Measurements from ENCODE around the gene CLEC3B. TPM values are rescaled to one million over a fixed set of nuclear protein-coding genes. Genes with fewer than 3 reads are reported as not detected.
"Not testable (repeated sequence)": the region's sequence is repeated elsewhere in the genome, so short reads cannot be mapped to it uniquely, and the experiment has no call there.

Gene CLEC3B
- total RNA-seq, 4 donors from 2014 or later = 27.4 to 42.3 (median 29.3) TPM

DNA sequence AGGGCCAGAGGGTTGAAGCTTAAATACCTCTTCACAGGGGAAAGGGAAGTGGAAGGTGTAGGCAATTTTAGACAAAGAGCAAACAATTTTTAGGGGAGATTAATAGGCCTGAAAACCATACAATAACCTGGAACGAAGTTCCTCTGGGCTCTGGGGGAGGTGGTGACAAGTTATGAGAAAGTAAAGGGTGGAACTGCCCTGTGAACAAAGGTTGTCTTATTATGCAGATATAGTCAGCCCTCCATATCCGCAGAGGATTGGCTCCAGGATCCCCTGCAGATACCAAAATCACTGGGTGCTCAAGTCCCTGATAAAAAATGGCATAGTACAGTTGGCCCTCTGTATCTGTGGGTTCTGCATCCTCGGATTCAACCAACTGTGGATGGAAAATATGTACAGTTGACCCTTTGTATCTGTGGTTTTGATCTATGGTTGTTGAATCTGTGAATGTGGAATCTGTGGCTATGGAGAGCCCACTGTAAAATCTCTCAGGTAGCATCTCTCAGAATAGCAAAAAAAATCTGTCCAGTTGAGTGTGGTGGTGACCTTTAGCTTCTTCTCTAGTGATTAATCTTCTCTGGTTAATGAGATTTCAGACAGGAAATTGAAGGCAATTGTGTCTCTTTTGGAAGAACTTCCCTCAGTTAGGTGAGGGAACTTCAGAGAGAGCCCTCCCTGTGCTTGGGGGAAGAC lies 40.2 kb downstream of the CLEC3B start:
- H3K27ac ChIP-seq = no peak overlapping the region
- WGBS = 95% methylated on average over 3 of the region's 3 CpGs

DNA sequence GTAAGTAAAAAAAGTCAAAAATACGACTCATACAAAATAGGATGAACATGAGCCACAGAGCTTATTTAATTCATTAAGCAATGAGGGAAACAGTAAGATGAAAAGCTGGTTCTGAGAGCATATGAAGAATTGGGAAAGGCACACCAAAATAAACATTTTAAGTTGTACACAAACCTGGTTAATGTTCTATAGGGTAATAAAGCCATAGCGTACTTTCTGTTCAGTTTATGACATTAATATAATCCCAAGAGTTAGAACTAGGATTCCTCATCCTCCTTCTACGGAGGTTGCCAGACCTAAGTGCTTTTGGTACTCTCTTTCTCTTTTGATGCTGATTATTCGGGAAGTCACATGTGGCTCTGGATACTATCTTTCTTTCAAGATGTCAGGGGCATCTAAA lies 41.4 kb downstream of the CLEC3B start:
- peaks cover 13% of the 10 kb centered on the region for H3K4me1 ChIP-seq
- TF ChIP-seq EP300 (IDR thresholded peaks at IDR 0.05) = no peak
- no peaks in the 10 kb centered on the region for H3K36me3 ChIP-seq
- no peak overlapping the region for H3K4me3 ChIP-seq
- WGBS = 78% methylated on average over 3 of the region's 4 CpGs
- no peaks in the 10 kb centered on the region for H3K27me3 ChIP-seq
- no peaks in the 10 kb centered on the region for H3K9me3 ChIP-seq
- no peak overlapping the region for H3K27ac ChIP-seq
- DNase-seq (ENCODE audit: low spot score in 2 of 2) = no peak

More for the DNA sequence above, 40.2 kb downstream of the CLEC3B start:
- Histone ChIP-seq H3K4me1 (peaks cover 13% of the 10 kb centered on the region), H3K4me3 (no peak overlapping the region), H3K36me3 (no peaks in the 10 kb centered on the region), H3K9me3 (no peaks in the 10 kb centered on the region), H3K27me3 (no peaks in the 10 kb centered on the region)
- DNase-seq (ENCODE audit: low spot score in 2 of 2) = no peak
- no peak for TF ChIP-seq CTCF (IDR thresholded peaks at IDR 0.05)
- no peak for TF ChIP-seq EP300 (IDR thresholded peaks at IDR 0.05)
- no peak for TF ChIP-seq POLR2AphosphoS5 (IDR thresholded peaks at IDR 0.05)
- TF ChIP-seq POLR2A (IDR thresholded peaks at IDR 0.05) = no peak

DNA sequence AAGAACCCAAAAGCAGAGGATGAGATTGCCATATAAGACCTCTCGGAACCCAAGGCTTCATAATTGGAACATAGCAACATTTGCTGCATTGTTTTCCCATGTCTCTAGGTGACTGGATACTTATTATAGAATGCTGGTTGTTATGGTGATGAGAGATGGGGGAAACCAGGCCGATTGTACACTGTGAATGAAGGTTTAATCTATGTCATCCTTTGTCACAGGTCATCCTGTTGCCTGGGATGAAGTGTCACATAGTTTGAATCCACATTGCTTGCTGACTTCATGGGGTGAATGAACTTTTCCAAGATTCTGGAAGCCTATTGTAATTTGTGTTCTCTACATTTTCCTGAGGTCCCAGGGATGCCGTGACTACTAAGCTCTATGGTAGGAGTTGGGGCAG lies 41.8 kb downstream of the CLEC3B start:
- Histone ChIP-seq H3K4me3 (no peak overlapping the region), H3K27me3 (no peaks in the 10 kb centered on the region), H3K36me3 (no peaks in the 10 kb centered on the region), H3K4me1 (peaks cover 13% of the 10 kb centered on the region), H3K9me3 (no peaks in the 10 kb centered on the region), H3K27ac (no peak overlapping the region)
- DNase-seq (ENCODE audit: low spot score in 2 of 2) = no peak
- no peak for TF ChIP-seq POLR2A (IDR thresholded peaks at IDR 0.05)
- no peak for TF ChIP-seq POLR2AphosphoS5 (IDR thresholded peaks at IDR 0.05)
- TF ChIP-seq CTCF (IDR thresholded peaks at IDR 0.05) = no peak
- no peak for TF ChIP-seq EP300 (IDR thresholded peaks at IDR 0.05)
- 87% methylated on average over 3 of the region's 3 CpGs for WGBS

- Histone ChIP-seq H3K27me3 (no peaks in the 10 kb centered on the region), H3K27ac (no peak overlapping the region), H3K36me3 (no peaks in the 10 kb centered on the region), H3K4me1 (no peaks in the 10 kb centered on the region), H3K4me3 (no peak overlapping the region), H3K9me3 (no peaks in the 10 kb centered on the region)
- DNase-seq (ENCODE audit: low spot score in 2 of 2) = no peak
- TF ChIP-seq EP300 (IDR thresholded peaks at IDR 0.05) (no peak), POLR2AphosphoS5 (IDR thresholded peaks at IDR 0.05) (no peak), CTCF (IDR thresholded peaks at IDR 0.05) (no peak), POLR2A (IDR thresholded peaks at IDR 0.05) (no peak)
Measured at GRCh38 chr3:45071075-45071474, 45.0 kb downstream of the CLEC3B start.

DNA sequence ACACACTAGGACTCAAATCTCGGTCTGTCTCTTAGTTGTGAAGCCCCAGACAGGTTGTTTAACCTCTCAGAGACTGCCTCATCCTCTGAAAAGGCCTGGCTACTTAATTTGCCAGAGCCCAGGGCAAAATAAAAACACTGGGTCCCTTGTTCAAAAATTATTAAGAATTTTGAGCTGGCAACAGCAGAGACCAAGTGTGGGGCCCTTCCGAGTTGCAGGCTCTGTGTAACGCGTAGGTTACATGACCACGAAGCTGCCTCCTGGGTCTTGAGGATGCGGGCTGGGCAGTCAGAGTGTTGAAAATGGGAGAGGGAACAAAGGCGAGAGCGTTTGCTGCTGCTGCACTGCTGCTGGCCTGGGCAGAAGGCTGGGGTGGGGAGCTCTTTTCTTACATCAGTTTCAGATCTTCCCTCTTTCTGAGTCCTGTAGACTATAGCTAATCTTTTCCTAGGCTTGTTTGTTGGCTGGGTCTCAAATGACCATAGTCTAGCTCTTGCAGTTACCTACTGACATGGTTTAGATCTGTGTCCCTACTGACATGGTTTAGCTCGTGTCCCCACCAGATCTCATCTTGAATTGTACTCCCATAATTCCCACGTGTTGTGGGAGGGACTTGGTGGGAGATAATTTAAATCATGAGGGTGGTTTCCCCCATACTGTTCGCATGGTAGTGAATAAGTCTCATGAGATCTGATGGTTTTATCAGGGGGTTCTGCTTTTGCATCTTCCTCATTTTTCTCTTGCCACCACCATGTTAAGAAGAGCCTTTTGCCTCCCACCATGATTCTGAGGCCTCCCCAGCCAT lies 49.9 kb downstream of the CLEC3B start:
- H3K27ac ChIP-seq = no peak overlapping the region
- H3K27me3 ChIP-seq = no peaks in the 10 kb centered on the region
- no peak overlapping the region for H3K4me3 ChIP-seq
- H3K9me3 ChIP-seq = no peaks in the 10 kb centered on the region
- DNase-seq (ENCODE audit: low spot score in 2 of 2) = no peak
- H3K4me1 ChIP-seq = no peaks in the 10 kb centered on the region
- no peaks in the 10 kb centered on the region for H3K36me3 ChIP-seq
- TF ChIP-seq POLR2AphosphoS5 (IDR thresholded peaks at IDR 0.05) = no peak
- no peak for TF ChIP-seq CTCF (IDR thresholded peaks at IDR 0.05)
- no peak for TF ChIP-seq POLR2A (IDR thresholded peaks at IDR 0.05)
- WGBS = 76% methylated on average over 11 of the region's 11 CpGs

DNA sequence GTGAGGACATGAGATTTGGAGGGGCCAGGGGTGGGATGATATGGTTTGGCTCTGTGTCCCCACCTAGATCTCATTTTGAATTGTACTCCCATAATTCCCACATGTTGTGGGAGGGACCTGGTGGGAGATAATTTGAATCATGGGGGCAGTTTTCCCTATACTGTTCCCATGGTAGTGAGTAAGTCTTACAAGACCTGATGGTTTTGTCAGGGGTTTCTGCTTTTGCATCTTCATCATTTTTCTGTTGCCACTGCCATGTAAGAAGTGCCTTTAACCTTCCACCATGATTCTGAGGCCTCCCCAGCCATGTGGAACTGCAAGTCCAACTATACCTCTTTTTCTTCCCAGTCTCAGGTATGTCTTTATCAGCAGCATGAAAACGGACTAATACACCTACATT lies 52.2 kb downstream of the CLEC3B start:
- H3K9me3 ChIP-seq; H3K27me3 ChIP-seq; H3K4me3 ChIP-seq; DNase-seq (ENCODE audit: low spot score in 2 of 2); H3K27ac ChIP-seq; H3K36me3 ChIP-seq; H3K4me1 ChIP-seq: not testable (repeated sequence)
- 0% methylated on average over 1 of the region's 1 CpG for WGBS
